Activated CD4-positive, alpha-beta T cell treated with anti-CD3 and anti-CD28 coated beads, Interleukin-2, amount 50 U/mL, for 1 hour (primary cell): ENCODE results near the gene C1orf210.

ENCODE experiments used
- DNase-seq: peaks from one replicate; pipeline ENCODE4 v3.0.0-alpha.2; 2020

Gene C1orf210

DNA sequence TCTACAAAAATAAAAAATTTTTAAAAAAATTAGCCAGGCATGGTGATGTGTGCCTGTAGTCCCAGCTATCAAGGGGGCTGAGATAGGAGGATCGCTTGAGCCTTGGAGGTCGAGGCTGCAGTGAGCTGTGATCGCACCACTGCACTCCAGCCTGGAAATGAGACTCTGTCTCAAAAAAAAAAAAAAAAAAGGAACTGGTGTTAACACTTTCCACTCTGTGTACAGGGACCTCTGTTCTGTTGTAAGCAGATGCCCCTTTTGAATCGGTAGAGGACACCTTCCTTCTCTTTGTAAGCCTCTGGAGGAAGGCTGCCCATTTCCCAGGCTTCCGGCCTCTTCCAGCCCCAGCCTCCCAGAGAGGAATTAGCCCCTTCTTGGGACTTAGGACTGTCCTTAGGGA, 7.3 kb upstream of the C1orf210 start:
- no peak for DNase-seq

DNA sequence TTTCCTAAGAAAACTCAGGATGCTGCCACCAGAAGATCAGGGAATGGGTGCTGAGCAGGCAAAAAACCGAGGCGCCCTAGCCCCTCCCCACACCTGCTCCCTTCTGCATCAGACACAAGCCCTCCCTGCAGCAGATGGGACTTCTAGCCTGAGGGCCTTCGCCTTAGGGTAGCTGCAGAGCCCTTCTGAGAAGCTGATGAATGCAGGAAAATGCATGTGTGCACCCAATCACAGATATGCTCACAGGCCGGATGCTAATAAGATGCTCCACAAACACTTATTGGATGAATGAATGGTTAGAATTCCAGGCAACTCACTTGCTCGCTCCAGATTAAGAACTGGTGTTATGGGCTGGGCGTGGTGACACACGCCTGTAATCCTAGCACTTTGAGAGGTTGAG, 6.8 kb upstream of the C1orf210 start:
- no peak for DNase-seq

DNA sequence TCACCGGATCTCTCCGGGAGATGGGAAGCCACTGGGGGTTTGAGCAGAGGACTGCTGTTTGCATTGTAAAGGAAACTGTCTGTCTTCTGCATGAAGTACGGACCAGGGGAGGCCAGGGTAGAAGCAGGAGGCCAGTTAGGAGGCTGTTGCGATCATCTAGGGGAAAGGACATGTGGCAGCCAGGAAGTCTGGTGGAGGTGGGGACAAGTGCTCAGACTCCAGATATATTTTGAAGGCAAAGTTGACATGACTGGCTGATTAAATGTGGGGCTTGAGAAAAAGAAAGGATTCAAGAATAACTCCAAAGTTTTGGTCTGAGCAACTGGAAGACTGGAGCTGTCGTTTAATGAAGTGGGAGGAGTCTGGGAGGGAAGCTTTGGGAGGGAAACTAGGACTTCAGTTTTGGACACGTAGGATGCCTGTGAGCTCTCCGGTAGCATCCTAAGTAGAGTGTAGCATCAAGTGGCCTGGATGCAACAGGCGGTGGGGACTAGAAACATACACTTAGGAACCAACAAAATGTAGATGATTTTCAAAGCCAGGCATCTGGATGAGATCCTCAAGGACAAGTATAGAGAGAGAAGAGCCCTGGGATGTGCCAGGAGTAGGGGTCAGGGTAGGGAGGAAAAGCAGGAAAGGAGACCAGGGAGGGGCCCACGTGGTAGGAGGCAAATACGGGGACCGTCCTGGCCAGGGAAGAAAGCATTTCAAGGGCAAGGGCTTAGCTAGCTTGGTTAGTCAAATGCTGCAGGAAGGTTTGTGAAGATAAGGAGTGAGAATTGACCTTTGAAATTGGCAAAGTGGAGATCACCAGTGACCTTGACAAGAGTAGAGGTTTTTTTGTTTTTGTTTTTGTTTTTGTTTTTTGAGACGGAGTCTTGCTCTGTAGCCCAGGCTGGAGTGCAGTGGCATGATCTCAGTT, 3.7 kb upstream of the C1orf210 start:
- no peak for DNase-seq

DNA sequence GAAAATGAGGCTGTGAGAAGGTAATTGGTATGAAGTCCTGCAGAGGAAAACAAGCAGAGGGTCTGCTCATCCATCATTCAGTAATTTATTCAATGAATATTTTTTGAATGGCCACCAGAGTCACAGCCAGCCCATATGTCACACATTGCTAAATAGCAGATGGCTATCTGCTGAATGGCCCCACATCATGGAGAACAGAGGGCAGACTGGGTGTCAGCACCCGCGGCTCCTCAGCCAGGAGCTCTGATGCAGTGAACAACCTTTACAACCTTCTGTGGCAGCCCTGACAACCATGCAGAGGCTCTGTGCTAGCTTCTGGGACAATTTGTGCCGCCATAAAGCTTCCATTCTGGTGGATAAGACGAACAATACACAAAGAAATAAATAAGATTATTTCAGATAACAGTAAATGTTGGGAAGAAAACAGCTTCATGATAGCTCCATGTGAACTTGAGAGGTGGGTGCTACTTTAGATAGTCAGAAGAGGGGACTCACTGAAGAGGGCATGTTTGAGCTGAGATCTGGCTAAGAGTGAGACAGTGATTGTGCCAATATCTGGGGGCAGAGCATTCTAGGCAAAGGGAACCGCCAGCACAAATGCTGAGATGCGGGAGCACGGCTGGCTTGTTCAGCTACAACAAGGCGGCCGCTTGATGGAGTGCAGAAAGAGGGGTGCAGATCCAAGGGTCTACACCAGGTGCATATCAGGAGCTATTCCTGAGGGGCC, 2.8 kb upstream of the C1orf210 start:
- DNase-seq, result no peak

DNA sequence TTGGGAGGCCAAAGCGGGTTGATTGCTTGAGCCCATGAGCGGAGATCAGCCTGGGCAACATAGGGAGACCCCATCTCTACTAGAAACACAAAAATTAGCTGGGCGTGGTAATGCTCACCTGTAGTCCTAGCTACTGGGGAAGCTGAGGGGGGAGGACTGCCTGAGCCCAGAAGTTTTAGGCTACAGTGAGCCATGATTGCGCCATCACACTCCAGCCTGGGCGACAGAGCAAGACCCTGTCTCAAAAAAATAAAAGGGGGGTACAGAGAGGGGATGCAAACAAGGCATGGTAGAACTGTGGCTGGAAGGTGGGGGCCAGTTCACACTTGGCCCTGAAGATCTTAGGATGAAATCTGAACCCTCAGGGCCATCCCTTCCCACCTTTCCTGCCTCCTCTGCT, 1.2 kb upstream of the C1orf210 start:
- no peak for DNase-seq

DNA sequence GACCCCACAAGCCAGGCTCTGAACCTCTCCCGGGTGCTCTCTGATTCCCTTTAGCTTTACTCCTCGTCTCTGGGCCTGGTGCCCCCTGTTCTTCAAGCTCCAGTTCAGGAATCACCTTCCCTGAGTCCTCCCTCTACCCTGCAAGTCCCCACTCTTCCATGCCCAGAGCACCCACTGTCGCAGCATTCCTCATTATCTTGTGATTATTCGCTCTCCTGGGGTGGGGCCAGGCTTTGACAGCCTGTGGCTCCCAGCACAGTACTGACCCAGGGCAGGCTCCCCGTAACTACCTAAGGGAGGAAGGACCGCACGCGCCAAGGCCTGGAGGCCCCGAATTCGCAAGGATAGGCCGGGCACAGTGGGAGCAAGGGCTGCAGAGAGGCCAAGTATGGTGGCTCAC, 734 bp upstream of the C1orf210 start:
- no peak for DNase-seq

DNA sequence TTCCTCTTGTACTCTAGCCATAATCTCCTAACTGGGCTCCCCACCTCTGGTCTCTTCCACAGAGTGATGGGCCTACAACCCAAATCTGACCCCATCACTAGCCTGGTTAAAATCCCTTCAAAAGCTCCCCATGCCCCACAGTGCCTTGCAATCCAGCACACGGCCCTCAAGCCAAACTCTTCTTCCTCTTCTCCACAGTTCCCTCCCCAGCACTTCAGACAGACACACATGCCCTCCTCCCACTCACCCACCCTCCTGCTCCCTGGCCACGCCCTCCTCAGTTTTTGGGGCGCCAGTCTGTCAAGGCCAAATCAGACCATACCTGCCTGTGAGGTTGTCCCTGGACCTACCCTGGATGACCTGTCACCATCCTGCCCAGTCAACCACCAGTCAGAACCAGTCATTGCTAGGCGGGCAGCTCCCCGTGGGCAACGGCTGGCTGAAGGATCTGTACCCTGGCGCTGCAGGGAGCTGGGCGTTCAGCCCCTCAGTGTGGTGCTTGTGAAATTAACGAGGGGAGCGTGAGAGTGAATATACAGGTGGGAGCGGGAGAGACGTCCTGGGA, 753 bp downstream of the C1orf210 start:
- DNase-seq, result no peak

DNA sequence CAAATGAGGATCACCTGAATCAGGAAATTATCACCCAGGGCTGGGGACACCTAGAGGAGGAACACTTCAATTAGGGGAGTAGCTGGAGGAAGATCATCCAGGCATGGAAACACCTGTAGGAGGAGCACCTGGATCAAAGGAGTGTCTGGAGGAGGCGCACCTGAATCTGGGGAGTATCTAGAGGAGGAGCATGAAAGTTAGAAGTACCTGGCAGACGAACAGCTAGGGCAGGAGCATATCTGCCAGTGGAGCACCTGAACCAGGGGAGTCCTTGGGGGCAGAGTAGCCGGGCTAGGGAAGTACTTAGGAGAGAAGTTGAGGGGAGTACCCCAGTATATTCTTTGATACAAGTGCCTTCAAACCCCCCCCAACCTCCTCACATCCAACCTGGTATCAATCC, 1.3 kb downstream of the C1orf210 start:
- no peak for DNase-seq

DNA sequence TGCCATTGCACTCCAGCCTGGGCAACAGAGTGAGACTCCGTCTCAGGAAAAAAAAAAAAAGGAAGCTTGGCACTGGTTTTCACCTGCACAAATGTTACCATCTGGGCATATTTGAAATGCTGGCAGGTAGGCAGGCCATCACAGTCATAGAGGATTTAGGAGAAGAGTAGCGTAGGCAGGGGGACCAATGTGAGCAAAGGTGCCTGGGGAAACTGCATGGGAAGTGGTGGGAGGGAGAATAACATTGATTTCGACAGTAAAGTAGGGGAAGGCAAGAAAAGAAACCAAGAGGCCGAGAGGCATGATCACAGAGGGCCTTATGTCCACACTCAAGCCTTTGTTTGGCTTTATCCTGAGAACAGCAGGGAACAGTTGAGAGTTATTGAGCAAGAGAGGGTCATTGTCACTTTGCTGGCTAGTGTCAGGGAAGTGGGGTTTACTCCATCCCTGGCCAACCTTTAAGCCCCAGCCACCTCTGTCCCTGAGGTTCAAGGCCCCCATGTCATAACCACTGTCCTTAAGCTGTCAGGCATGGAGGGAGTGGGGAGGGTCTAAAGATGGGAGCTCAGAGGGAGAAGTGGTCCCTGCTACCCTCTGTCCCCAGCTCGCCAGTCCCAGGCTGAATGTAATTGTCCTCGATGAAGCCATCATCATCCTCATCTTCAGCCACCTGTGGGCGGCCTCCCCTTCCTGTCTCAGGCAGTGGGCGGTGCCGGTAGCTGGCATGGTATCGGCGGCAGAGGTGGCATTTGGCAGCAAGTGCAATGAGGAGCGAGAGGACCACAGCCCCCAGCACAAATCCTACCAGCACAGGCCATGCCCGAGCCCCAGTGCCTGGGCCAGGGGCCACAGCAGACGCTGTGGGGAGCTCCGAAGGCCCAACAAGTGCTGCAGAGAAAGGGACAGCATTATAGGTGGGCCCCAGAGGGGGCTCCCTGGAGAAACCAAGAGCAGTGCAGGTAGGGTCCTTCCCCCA, 2.9 kb downstream of the C1orf210 start:
- DNase-seq, result no peak

DNA sequence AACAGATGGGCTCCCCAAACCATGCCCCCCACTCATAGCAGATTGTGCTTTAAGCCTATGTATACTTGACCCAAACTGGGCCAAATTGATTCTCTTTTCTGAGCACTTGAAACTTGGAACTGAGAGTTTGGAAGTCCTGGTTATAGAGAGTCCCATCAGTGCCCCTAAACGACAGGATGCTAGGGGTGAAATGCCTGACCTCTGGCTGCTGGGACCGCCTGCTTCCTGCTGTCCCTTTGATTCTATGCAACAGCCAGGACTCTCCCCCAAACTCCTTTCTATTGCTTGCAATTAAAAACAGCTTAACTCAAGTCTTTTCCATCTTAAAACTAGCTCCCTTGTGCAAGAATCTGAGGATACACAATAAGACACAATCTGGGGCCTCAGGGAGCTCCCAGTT, 4.7 kb downstream of the C1orf210 start:
- no peak for DNase-seq

DNA sequence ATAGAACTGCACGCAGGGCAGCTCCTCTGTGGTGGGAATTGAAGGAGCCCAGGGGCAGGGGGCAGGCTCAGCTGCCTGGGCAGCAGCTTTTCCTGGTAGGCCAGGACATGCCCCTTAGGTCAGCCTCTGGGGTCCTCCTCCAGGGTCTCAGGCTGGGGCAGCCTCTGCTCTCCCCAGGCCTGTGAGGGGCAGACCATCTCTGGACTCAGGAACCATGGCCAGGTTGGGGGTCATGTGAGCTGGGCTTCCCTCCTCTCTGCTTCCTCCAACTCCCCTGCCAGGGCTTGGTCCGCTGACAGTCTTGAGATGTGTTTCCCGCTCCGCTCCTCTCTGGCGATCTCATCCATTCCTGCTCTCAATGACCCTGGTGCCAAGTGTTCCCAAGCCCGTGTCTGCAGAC, 5.7 kb downstream of the C1orf210 start:
- no peak for DNase-seq

DNA sequence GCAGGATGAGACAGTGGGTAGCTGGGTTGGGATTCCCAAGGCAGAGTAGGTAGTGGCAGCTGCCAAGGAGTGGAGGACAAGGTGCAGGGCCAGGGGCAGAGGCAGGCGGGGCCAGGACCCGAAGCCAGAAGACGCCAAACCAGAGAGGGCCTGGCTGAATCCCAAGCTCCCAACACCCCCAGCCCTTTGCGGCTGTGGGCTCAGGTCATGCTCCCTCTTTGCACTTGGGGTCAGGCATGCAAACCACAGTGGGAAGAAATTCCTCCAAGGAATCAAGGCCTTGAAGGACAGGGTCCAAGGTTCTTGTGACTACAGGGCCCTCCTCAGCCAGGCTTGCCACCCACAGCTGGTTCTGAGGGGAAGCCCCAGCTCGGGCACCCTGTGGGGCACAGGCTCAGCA, 6.2 kb downstream of the C1orf210 start:
- no peak for DNase-seq

DNA sequence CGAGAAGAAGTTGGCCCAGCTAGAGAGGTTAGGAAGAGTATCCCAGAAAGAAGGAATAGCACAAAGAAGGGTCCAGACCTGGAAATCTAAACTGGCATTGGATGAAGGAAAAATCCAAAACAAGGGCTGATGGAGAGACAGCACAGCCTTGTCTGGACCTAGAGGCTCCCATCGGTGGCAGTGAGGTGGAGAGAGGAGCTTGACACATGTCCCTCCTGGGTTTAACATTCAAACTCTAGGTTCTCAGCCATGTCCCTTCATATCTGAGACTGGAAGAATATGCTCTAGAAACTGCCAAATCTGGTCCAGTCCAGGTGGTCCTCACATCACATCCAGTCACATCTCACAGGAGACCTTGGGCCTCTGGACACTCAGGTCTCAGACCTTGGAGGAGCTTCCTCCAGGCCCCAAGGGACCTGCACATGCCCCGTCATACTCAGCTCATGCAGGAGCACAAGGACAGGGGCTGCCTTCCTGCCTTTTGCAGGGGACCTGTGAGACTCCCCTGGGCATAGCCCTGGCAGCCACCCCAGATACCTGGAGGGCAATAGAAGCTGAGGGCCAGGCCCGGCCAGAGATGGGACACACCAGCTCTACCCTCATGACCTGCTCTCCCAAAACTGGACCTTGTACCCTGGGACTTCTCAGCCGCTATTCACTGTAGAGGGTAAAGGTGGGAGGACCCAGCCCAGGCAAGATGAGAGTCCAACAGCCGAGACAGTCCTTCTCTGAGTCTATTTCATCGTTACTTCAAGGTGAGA, 8.1 kb downstream of the C1orf210 start:
- no peak for DNase-seq

DNA sequence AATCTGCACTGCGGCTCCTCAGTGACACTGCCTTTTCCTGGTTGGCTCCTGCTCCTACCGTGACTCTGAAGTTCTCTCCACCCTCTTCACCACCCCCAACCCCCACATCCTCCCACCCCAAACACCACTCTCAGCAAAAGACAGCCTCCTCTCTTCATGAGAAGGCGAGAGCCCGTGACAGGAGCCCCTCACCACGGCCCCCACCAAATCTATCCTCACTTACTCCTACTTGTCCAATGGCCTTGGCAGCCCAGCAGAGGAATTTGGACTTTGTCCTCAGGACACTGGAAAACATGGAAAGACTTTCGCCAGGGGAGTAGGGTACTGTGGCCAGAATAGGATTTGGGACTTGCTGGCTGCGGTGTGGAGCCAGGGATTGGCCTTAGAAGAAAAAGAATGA, 8.7 kb downstream of the C1orf210 start:
- DNase-seq, result no peak

DNA sequence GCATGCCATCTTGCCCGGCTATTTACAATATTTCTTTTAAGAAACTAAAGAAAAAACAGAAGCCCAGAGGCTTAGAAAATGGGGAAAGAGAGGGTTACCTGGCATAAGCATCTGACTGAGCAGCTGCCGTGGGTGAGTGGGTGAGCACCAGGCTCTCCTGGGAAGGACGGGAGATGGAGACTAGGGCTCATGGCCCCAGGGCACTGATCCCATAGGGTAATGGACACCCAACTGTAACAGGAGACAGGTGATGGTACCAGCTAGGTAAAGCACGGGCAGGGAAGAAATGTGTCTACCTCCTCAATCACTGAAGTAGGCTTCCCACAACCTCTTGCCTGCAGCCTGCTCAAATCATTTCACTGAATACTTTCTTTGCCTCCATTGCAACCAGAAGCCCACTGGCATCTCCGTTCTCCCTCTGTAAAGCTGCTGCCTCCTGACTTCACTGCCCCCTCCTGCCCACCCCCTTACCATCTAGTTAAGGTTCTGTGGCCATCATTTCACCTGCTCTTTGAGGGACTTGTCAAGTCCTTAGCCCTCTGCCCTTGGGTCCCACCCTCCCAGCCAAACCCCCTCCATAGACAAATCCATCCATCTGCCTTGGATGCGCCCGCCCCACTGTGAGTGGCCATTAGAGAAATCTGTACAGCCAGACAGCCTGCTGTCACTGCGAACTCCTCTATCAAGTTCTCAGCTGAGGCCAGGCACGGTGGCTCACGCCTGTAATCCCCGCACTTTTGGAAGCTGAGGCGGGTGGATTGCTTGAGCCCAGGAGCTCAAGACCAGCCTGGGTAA, 9.4 kb downstream of the C1orf210 start:
- no peak for DNase-seq

DNA sequence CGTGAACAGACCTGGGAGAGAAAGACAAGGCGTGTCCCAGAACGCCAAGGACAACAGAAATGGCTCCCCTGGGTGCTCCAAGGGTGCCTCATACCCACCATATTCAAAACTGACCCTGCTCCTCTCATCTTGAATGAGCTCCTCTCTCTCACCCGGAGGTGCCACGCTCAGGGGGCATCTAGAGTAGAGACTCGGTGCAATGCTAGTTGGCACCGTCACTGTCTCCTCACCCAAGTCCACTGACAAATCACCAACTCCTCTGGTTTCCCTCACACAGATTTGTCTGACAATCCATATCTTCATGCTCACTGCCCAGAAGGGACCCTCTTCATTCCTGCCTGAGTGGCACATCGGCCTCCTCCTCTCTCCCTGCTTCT, 10.6 kb downstream of the C1orf210 start:
- no peak for DNase-seq

DNA sequence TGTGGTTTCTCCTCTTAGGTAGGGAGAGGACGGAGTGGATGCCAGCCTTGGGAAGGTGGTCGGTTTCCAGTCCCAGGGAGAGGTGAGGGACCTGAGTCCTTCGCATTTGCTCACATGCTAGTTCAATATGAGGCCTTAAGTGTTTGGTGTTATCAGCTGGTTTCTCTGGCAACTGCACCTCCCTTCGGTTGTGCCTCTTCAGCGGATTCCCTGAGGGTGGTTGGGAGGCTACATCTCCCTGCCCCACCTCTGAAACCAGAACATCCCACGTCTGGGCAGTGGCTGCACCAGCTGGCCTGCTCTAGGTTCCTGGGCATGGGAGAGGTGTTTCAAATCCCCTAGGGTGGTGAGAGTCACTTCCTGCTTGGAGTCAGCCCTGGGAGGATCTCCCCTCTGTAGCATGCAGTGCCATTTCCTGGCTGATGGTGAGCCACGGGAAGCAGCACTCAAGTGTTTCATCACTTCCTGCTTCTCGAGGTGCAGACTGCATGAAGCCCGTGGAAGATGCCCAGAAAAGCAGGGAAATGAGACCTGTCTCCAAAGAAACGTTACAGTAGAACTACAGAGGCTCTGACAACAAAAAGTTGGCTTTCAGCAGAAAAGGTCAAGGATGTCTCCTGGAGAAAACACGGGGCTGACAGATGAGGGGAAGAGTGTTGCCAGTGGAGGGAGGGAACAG, 11.1 kb downstream of the C1orf210 start:
- peak; percentile 12 for DNase-seq

DNA sequence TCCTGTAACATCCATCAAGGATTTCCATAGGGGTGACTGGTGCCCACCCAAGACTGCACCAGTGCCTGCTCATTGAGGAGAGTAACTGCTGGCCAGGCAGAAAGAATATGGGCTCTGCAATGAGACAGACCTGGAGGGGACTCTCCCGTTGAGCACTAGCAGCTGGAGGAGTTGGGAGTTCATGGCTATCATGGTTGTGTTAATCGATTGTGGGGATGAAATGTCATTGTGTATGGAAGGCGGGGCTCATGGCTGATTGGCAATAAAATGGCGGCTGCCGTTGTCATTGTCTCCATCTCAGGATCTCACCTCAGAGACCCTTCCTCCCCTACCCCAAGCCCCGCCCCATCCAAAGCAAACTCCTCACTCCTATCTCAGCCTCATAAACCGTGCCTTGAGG, 11.7 kb downstream of the C1orf210 start:
- DNase-seq, result no peak

DNA sequence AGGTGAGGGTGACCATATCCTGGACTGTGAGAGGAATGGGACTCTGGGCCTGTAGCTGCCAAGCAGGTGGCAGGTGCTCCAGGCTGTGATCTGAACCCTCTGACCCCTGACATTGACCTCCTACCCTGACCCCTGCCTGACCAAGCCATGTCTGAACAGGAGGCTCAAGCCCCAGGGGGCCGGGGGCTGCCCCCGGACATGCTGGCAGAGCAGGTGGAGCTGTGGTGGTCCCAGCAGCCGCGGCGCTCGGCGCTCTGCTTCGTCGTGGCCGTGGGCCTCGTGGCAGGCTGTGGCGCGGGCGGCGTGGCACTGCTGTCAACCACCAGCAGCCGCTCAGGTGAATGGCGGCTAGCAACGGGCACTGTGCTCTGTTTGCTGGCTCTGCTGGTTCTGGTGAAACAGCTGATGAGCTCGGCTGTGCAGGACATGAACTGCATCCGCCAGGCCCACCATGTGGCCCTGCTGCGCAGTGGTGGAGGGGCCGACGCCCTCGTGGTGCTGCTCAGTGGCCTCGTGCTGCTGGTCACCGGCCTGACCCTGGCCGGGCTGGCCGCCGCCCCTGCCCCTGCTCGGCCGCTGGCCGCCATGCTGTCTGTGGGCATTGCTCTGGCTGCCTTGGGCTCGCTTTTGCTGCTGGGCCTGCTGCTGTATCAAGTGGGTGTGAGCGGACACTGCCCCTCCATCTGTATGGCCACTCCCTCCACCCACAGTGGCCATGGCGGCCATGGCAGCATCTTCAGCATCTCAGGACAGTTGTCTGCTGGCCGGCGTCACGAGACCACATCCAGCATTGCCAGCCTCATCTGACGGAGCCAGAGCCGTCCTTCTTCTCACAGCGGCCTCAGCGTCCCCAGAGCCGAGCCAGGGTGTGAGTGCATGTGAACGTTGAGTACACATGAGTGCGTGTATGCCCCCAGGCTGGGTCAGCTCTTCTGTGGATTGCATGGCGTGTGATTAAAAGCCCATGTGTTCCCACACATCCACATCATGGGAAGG, 12.5 kb downstream of the C1orf210 start:
- DNase-seq, result no peak
